Nucleus accumbens (tissue), 56 donors: Measurements from ENCODE around the gene ATRNL1.
A peak's percentile ranks its signal among the peaks of the same experiment; 100 is the strongest.

Experiments
- DNase-seq, 56 donors: peaks; one replicate each; lab custom pipeline; 2025; lab: John Stamatoyannopoulos, UW

ATRNL1 gene

DNA sequence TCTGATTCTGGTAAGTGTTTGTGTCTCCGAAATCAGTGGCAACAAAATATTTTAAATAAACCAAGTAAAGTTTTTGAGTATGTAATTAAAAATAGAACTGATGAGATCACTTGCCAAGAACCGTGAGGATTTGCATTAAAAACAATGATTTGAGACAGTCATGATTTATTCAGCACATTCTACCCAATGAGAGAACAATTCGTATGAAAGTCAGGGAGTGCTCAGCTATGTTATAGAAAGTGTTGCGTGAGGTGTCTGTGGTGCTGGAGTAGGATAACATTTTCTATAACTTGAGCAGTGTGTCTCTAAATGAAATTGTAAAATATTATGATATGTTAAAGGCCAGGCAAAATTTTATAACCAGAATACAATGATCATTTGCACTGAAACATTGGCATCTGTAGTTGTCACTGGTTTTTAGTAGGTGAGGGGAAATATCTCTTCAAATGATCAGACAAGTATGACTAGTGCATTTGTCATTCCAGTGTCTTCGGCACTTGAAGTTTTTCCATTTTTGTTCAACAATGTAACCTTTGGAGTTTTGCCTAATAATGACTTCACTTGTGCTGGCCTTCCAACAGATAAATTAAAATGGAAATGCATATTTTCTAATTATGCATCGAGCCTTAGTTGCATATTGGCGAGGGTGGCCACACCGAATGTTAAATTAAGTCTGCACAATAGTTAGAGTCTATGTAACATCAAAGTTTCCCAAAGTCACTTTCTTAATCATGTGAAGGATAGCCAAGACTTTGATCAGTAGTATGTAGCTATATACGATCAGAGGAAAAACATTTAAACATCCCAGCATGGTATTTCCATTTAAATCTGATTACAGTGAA is 844.0 kb downstream of the ATRNL1 start:
- DNase-seq, result no peak

DNA sequence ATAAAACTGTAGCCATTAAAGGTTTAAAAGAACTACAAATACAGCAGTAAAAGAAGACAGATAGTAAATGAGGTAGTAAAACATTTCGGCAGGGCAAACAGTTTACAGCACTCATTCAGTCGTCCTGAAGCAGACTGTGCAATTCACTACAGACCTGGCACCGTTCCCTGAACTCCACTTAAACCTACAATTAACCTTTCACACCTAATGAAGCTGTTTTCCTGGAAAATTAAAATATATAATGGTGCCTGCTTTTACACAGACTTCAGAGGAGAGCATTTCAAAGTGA is 844.5 kb downstream of the ATRNL1 start:
- DNase-seq, result no peak

DNA sequence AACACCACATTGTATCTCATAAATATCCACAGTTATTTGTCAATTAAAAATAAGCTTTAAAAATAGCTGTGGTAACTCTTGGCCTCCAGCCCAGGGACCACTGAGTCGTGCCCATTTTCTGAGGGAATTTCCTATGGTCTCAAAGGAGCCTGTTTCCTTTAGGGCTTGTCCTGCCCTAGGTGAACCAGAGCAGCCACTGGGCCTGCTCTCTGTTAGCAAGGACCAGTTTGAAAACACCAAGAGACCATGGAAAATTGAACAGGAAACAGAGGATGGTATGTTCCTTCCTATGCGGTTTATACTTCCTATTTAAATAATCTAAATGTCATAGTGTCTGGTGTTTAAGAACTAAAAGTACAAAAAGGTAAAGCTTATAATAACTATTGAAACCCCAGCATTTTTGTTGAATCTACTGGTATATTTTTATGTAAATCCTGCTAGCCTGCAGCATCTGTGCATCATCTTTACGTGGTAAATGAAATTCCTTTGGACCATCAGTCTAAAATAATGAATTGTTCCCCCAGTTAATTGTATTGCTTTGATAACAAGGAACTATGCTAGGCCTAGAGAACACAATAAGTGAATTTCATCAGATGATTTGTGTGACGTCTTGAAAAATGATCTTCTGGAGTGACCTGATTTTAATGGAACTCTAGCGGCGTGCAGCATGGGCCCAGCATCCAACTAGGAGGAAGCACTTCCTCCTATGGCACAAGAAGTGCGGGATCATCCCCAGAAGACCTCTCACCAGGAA is 846.1 kb downstream of the ATRNL1 start:
- DNase-seq, result no peak

DNA sequence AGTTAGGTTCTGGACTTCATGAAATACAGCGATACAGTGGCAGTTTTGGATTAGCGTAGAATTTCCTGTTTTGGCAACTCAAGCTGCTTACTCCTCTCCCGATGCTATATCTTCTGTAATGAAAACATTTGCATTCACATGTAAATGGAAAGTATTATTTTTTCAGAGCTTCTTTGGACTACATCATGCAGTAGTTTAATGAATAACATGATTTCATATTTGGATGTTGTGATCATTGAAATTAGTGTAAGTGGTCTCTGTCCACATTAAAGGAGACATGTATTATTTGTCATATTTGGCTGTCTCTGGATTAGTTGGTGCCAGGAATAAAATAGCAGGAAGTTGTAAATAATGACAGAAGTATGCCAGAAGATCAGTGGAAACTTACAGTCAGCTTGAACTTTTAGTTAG is 848.2 kb downstream of the ATRNL1 start:
- no peak for DNase-seq

DNA sequence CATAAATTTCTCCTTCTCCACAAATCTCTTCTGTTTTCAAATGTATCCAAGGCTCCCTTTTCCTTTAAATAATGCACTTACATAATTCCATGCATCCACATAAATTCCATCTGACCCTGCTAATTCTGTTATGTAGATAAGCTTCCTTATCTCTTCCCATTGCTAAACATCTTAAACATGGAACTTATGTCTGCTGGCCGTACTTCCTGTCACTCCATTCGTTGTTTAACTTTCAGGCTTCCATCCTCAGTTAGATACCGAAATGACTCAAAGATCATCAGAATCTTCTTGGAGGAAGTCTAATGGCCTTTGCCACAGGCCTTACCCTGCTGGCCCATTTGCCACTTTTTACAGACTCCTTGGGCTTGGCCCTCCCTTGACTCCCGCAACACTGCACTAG is 848.9 kb downstream of the ATRNL1 start:
- no peak for DNase-seq

DNA sequence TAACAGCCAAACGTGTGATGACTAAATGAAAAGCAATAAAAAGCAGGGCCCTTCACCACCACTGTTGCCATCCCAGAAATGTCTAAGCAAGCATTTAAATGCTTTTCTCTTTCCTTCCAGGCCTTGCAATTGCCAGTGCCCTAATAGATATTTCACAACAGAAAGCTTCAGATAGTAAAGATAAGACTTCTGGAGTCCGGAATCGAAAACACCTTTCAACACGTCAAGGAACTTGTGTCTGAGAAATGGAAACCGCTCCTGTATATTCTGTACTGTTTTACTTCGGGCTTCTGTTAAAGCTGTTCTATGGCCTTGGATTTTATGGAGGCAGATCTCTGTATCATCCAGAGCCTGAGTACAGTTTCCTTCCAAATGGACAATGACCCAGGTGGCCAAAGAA is 851.4 kb downstream of the ATRNL1 start:
- no peak for DNase-seq

DNA sequence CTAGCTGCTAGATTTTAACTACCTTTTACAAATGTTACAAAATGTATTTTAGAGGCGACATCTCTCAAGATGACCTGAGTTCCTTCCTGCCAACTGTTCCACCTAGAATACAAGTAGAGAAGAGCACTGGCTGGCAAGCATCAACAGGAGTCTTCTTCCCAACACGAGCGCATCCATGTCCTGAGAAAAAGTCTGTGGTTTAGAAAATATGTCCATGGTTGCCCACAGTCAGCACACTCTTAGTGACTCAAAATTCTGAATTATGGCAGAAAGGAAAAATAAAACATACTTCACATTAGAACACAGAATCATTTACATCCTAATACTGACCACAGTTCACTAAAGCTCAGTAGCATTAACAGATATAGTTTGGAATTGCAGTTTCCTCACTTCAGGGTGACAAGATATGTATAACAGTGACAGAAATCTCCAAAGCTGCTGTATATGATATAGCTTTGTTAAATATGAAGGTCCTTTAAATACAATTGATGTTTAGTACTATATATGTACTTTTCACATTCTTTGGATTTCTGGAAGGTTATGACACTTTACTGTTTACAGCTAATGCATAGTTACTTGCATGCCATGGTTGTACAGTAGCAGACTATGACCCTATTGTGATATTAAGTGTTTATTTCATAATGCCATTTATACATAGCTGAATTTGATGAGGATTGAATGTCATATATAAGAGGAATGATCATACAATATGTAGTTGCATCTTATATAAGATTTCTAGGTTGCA is 852.7 kb downstream of the ATRNL1 start:
- no peak for DNase-seq

DNA sequence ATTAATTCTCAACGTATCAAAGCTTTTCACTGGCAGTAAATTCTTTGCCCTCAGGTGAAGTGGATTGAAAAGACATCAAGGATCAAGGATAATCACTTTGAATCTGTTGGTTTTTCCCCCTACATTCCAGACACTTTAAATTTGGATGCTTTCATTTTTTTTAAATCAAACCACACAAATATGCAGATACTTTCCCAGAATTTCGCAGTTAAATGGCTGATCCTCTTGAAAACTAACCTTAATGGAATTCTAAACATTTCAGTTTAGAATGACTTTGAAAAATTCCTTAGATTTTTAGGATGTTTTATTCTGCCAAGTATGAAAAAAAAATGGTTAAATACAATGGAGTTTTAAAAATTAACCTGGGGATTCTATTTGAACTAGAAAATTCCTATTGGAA is 853.9 kb downstream of the ATRNL1 start:
- DNase-seq, result no peak

DNA sequence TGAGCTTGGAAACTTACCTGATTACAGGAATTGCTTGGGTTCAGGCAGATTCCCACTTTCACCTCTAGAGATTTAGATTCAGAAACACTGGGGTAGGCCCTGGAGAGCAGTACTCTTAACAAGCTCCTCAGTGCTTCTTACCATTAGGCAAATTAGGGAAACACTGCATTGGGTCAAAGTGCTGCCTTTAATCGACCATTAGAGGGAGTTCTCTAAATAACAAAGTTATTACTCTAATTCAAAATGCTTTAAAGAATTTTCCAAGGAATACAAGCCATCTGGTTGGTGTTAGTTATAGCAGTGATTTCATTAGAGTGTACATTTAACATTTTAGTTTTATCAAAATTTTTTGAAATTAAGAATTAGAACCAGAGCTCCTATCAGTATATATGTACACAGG is 855.3 kb downstream of the ATRNL1 start:
- DNase-seq, result peak in 1 of 56 donors; percentile 2

DNA sequence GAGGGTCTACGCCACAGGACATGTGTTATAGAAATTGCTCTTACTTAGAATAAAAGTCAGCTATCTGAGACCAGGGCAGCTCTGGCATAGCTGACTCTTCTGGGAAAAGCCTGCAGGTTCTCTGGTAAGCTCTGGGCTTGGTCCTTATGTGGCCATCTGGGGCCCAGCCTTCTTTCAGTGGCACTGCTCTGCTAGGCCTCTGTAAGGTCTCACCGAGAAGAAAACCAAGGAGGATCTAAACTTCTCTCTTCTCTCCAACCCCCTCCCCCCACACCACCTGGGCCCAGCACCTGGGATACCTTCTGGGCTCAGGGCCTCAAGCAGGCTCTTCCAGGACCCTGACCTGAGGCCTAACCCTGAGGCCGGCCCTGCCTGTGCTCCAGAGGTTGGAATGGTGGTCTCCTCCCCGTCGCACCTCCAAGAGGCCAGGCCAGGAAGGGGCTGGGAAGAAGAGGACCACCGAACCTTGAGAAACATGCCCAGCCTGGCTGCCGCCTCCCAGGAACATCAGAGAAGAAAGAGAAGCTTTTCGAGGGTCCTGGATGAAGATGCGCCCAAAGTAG is 856.2 kb downstream of the ATRNL1 start:
- no peak for DNase-seq

DNA sequence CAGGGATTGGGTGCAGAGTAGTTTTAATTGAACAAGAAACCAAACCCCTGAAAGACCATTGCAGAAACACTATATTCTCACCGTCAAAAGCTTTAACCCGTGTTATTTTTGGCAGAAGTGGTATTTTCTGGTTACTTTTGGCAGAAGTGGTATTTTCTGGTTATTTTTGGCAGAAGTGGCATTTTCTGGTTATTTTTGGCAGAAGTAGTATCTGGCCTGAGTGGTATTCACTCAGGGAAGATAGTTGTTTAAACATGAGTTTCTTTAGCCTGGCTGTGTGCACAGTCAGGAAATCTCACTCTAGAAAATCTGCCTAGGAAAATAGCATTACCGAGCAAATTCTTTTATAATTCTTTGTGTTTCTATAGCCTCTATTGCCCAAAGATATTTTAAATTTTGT is 857.2 kb downstream of the ATRNL1 start:
- no peak for DNase-seq

DNA sequence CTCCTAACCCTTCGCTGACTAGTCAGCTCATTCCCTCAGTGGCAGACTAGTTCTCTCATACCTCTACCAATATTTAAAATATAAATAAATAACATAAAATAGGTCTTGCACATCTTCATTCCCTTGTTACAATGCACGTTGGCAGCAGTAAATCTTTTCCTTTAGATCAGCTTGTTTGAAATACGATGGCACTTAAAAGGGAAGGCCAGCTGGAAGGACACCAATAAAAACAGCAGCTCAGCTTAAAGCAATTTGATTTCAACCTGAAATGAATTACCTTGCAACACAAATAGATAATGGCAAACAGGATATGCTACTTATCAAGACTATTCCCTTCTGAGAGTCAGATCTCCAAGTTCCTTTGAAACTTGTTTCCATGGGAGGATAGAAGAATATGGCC is 858.1 kb downstream of the ATRNL1 start:
- no peak for DNase-seq

DNA sequence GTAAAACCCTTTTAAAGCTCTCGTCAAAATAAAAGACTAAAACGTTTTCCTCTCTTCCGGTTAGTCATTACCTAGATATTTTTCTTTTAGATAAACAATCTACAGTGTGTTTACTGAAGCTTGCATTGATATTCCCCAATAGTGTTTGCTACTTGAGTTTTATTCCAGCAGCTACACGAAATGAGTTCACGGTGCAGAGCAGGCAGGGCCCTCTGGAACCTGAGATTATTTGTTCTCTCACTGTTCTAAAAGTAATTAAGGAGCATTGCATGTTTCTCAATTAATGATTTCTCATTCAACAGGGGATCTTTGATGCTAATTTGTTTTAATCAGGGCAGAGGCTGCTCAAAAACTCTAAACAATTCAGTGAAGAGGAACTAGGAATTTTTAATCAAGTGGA is 860.1 kb downstream of the ATRNL1 start:
- DNase-seq, result no peak

DNA sequence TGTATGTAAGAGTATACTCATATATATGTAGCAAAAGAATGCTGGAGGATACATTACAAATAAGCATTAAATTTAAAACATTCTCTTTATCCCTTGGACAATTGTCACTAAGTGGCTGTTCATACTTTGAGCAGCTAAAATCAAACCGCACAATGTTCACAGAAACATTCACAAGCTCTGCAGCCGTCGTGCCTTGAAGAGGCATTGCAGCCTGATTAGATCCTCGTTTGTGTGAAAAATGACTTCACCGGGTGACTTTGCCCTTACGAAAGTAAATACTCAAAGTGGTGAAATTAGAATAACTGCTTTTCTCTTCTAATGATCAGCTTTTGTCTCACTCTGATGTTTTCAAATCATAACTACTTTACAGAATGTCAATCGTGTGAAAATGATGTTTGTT is 860.8 kb downstream of the ATRNL1 start:
- DNase-seq, result no peak

DNA sequence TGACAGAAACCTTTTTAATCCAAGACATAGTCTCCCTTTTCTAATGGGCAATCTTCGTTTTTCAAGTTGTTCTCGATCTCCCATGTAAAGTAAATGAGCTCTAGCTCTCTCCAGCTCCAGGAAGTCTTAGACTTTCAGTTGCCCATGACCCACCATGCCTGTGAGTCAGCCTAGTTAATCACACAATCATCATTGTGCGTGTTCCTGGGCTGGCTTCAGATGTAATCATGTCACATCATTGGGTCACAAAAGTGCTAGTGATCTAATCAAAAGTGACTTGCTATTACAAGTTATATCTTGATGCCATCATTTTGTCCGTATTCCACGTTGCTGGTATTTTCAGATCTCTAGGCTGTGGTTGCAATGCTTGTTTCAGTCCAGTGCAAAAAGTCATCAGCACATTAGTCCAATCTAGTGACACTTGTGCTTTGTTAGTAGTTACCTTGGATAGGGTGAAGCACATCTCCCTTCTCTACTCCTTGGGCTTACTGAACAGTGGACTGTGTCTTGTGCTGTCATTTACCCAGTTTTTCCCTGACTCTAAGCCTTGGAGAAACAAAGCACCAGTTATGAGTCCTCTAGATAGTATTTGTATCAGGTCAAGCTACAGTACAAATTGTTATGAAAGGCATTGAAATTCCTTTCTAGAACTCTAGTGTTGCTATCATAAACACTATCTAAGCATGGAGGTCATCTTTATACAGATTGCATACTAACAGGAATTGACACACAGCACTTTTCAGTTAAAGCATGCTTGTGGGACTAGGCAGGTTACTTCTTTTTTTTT is 863.3 kb downstream of the ATRNL1 start:
- no peak for DNase-seq

DNA sequence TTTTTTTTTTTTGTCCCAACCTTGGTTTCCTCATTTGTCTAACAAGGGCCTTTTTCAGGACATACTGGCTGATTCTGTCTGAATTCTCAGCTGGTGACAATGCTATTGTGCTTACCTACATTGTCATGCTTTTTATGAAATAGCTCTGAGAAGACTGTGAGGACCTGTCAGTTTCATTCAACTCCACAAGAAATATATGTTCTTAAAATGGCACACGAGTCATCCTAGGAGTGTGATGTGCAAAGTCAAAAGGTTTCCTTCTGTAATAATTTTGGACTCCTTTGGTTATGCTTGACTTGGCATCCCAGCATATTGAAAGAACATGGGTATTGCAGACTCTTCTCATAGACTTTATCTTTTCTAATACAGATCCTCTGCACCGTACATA is 863.8 kb downstream of the ATRNL1 start:
- no peak for DNase-seq

DNA sequence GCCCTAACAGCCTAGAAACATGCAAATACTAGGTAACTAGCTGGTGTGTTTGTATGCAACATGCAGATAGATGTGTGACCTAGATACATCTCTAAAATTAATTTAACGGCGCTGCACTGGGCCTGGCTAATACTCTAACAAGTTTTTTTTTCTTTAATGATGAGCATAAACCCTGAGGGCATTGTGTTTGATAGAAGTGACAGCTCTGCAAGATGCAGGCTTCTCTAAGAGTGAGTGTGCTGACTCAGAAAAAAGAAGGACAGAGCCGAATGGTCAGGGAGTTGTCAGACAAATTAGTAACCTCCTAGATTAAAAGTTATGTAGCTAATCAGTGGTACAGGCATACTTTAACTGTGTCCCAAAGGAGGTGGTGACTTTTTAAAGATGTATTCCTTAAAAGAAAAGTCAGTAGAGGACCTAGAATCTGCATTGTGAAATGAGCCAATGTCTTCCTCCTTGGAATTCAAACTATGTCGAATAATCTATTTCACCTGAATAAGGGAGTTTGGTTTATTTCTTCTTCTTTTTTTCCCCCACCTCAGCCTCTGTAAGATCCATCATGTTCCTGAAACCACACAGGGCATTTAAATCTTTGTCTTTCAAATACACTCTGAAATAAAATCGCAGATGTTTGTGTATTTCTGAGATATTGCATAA is 864.7 kb downstream of the ATRNL1 start:
- no peak for DNase-seq

DNA sequence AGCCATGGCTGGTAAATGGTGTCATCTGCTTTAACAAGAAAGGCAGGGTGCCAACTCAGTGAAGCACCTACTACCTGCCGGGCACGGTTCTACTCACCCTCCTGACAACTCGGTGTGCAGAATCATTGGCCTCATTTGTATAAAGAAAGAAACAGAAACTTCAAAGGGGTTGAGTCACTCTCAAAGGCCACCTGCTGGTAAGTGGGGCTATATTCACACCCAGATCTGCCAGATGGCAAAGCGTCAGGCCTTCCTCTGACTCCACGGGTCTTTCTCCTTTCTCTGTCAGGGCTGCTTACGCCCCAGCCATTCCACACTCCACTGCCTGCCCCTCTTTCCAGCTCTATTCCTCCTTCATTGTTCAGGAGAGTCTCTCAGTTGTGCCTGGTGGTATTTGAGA is 870.7 kb downstream of the ATRNL1 start:
- DNase-seq, result no peak

DNA sequence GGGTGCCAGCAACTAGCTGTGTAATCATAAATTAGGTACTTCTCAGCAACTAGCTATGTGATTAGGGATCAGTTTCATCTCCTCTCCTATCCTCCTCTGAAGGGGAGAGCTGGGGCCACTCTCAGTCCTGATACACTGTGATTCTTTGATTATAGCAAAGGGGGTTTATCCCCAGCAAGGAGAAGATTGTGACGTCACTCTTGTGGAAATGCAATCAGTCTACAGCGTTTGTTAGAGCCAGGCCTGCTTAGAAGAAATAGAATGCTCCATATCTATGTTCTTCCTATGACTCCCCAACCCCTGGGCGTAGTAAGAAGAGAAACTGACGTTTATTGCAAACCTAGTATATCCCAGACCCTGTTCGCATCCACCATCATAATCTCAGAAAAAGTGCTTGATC is 871.7 kb downstream of the ATRNL1 start:
- no peak for DNase-seq

DNA sequence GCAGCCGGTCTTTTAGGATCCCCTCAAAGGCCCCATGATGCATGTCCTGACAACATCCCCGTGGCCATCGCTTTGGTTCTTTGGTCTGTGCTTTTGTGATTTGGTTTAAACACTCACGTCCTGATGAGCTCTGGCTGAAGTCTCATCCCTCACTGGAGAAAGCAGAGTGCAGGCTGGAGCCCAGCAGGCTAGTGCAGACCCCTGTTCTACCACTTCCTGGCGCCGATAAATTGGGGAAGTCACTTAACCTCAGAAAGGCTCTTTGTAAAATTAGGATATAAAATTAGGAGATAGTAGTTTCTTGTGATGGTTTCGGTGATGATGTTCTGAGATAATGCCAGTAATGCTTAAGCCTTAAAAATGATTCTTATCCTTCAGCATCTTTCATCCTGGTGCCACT is 872.2 kb downstream of the ATRNL1 start:
- DNase-seq, result no peak
